HG03139 (cell line): ENCODE results near the gene ENDOU.

Source experiments
- ATAC-seq: cut with Tn5 transposase; IDR thresholded peaks from one replicate; pipeline ENCODE4 v1.9.1; 2021; ENCODE audit not compliant: unreplicated experiment

Gene ENDOU

GRCh38 chr12:47757840-47758583 is 32.7 kb upstream of the ENDOU start:
- no peak for ATAC-seq

- no peak for ATAC-seq
Measured at GRCh38 chr12:47757364-47757839, 32.1 kb upstream of the ENDOU start.

GRCh38 chr12:47755655-47756562 is 30.6 kb upstream of the ENDOU start:
- ATAC-seq = peak; percentile 47

GRCh38 chr12:47754881-47755280 is 29.6 kb upstream of the ENDOU start:
- peak; percentile 16 for ATAC-seq

DNA sequence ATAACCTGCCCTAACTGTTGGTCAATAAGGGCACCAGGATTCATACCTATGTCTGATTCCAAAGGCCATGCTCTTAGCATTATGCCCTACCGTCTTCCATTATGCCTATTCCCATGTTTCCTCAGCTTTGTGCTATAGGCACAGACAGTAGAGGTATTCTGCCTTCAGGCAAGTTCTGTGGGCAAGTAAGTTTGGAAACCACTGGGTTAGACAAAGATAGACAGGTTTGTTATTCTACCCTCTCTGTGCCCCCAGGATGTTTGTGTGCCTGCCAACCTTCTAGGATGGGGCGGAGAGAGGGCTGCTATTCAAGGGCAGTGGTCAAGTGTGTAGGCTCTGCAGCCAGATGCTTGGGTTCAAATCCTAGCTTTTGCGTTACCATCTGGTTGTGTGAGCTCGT is 28.8 kb upstream of the ENDOU start:
- no peak for ATAC-seq

DNA sequence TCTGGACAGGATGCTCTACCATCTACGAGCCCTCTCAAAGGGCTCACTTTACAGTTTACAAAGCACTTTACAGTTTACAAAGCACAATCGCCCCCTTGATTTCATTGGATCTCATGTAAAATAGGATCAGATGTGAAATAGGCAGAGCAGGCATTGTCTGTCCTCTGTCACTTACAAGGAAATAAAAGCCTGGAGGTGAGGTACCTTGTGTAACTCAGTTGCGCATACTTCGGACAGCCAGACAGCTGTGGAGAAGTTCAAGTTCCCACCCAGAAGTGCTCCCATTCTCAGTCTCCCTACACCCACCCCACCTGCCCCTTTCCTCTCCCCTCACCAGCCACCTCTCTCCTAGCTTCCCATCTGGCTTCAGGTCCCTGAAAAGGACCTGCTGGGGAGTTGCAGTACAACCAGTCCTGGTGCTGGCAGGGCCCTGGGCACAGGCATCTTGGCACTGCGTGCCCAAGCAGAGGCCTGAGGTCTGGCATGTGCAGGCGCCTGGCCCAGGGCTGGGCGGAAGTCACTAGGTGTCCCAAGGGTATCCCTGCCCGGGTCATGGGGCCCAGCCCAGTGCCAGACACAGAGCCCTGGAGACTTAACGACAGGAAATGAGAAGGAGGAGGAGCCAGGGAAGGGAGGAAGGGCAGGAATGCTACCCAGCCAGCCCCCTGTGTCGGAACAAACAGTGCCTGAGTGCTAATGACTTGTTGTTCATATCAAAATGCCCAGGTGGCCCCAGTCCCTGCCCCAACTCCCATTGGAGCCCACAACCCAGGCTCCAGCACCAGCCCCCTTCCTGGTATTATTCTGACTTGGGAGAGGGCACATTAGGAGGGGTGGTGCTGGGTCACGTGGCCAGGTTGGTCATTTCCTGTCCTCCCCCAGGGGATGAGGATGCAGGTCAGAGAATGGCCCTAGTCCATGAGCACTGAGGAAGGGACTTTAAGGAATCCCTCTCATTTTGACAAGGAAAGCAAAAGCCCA is 28.0 kb upstream of the ENDOU start:
- ATAC-seq = no peak

DNA sequence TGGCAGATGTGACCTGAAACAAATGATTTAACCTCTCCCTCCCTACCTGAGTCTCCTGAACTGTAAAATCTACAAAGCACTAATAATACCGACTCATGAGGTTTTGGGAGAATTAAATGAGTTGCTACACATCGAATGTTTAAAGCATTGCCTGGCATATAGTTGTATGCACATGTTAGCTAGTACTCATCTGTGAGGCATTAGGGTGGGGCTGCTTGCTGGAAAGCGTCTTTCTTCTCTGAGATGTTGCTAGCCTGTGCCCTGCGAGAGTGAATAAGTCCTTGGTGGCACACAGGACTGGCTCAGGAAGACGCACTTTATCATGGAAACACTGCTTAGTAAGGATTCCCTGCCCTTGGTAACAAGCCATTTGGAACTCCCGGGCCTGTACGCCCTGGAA is 27.3 kb upstream of the ENDOU start:
- no peak for ATAC-seq

DNA sequence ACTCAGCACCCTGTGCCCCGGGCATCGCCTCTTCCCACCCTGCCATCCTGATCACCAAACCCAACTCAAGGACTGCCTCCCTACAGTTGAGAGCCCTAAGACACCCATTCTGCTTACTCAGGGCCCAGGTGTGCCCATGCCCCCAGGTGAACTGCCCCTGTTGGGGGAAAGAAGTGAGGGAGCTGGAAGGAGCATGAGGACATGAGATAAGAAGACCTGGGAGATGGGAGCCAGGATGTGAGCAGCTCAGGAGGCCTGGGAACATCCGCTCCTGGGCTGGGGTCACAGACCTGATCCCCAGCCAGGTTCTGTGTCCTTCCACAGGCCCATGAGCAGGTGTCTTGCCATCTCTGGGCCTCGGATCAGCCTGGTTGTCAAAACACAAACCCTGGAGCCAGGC is 26.8 kb upstream of the ENDOU start:
- no peak for ATAC-seq

GRCh38 chr12:47751561-47751960 is 26.3 kb upstream of the ENDOU start:
- no peak for ATAC-seq

GRCh38 chr12:47750916-47751470 is 25.7 kb upstream of the ENDOU start:
- ATAC-seq = no peak

DNA sequence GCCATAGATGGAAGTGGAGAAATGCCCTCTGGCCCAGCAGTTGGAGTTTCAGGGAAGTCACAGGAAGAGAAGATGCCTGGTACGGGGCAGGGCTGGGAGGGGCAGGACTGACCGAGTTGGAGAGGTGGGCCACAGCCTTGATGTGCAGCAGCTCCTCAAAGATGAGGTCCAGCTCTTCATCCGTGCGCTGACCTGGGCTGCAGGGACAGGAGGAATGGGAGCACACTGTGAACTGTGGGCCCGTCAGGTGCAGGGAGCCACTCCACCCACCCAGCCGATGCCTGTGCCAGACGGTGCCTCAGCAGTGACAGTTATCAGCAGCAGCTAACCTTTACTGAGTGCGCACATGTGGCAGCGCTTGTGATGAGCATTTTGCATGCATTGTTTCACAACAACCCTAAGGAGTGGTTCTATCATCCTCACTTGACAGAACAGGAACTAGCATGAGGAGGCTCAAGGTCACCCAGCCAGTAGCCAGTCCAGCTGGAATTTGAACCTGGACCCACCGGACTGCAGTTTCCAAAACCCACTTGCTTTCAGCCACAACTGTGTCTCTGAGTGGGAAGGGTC is 25.0 kb upstream of the ENDOU start:
- ATAC-seq = no peak

DNA sequence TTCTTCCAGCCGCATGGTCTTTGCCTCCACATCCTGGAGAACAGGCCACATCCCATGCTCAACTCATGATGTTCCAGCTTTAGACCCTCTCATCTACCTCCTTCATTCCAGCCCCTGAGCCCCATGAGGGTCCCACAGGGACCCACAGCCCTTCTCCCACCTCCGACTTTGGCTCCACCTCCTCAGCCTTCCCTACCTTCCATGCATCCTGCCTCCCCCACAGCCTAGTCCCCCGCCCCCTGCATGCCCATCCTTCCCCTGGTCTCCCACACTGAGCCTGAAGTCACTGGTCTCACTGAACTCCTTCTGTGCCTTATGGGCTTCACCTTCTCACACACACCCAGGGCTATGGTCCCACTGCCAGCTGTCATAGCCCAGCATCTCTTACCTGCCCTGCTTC is 23.6 kb upstream of the ENDOU start:
- no peak for ATAC-seq

DNA sequence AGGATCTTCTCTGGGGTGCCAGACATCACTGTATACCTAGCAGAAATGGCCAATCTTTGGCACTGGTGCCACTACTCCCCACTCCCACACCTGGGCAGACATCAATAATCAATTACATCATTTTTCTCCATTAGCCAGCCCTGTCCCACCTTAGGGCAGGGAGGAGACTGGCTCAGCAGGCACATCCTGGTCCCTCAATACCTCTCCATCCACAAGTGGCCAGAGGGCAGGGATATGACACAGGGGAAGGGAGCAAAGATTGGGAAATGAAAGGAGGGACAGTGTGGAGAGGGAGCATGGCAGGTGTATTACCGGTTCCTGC is 23.2 kb upstream of the ENDOU start:
- no peak for ATAC-seq

DNA sequence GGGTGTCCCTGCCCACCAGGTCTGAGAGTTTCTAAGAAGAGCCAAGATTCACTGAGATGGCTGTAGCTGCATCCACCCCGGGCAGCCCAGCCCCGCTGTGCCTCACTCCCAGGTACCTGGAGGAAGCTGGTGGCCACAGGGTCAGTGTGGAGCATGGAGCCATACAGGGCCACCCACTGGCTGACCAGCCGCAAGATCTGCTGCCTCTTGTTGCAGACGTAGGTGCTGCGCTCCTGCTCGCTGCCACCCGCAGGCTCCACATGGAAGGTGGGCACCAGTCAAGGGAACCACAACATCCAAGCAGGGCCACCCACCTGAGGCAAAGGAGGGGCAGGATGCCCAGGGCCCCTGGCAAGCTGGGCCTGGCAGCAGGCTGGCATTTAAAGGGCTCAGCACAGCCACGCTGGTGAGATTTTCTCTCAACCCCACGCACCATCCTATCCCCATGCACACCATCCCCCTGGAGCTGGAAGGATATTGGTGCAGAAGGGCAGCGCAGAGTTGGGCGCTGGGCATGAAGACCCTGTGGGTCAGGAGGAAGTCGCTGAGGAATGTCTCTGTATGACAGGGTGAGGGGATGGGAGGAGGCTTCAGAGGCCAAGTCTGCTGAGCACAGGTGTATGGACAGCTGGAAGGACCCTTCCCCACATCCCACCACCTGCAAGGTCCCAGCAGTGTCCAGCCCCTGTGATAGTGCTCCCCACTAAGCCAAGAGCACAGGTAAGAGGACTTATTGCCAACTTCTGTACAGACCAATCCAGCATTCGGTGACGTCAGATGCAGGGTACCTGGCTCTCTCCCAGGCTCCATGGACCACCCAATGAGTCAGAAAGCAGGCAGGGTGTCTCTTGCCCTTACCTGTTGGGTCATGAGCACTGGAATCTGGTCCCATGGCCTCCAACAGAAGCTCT is 22.6 kb upstream of the ENDOU start:
- no peak for ATAC-seq

GRCh38 chr12:47747126-47747525 is 21.8 kb upstream of the ENDOU start:
- no peak for ATAC-seq

DNA sequence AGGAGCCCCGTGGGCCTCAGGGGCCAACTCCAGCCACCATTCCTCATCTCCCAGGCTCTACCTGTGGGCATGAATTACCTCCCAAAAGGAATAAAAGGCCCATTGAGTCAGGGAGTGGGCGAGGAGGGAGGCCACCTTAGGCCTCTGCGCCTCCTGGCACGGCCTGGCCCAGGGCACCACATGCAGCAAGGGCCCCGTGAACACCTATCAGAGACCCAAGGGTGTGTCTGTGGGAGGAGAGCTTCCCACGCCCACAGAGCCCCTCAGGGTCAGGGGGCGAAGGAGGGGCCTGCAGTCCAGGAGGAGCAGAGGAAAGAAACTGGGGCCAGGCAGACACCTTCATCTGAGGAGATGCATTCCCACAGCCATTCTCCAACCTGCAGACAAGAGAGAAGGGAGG is 21.2 kb upstream of the ENDOU start:
- ATAC-seq = no peak

GRCh38 chr12:47746073-47746472 is 20.8 kb upstream of the ENDOU start:
- no peak for ATAC-seq

GRCh38 chr12:47745485-47746041 is 20.3 kb upstream of the ENDOU start:
- no peak for ATAC-seq

DNA sequence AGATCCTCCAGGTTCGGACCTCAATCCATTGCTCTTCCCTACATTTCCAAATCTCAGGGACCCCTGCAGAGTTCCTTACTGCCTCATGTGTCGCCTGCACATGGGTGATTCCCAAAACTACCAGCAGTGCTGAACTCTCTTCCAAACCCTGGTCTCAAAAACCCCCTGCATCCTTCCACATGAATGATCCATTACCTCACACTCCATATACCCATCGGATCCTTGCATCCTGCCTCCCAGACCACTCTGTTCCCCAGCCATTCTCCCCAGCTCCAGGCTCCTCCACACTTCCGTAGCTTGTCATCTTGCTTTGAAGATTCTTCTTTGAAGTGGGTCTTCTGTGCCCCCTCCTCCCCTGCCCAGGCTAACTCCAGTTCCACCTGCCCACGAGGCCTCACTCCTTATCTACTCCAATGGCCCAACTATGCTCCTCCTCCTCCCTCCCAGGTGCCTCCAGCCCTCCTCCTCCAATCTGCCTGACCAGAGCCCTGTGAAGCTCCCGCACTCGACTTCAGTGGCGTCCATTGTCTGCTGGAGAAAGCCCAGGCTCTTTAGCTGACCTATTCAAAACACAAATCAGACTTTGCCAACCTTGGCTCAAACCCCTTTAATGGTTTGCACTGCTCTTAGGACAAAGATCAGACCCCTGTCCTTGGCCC is 19.6 kb upstream of the ENDOU start:
- no peak for ATAC-seq
